RPMI8226 (cell line): ENCODE data around the gene CACHD1.
"Not testable (repeated sequence)": the region's sequence is repeated elsewhere in the genome, so short reads cannot be mapped to it uniquely, and the experiment has no call there.

Source experiments
- DNase-seq: peaks from one replicate; pipeline ENCODE4 v3.0.0-alpha.2; 2015

CACHD1 gene

GRCh38 chr1:64669098-64669675, 199.3 kb downstream of the CACHD1 start:
- DNase-seq = no peak

DNA sequence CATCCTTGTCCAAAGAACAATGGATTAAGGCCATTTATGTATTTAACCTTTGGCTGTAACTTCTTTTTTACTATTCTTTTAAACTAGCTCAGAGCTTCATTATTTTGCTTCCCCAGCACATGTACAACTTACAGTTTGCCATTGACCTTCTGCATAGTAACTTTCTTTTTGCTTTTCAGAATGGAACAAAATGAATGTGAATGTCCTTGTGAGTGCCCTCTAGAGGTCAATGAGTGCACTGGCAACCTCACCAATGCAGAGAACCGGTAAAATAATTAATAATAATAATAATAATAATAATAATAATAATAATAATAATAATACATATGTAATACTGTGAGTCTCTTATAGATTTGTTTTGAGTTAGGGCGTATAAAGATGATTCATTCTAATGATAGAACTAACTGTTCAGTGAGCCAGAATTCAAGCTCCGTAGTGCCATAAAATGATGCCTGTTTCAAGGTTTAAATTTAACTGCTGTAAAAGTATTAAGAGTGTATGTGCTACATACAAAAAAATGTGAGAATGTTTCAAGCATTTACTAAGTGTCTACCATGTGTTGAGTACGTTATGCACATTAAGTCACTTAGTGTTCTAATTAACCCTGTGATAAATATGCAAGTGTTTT, 205.9 kb downstream of the CACHD1 start:
- peak; percentile 26 for DNase-seq

GRCh38 chr1:64676386-64676785, 206.5 kb downstream of the CACHD1 start:
- DNase-seq = no peak

DNA sequence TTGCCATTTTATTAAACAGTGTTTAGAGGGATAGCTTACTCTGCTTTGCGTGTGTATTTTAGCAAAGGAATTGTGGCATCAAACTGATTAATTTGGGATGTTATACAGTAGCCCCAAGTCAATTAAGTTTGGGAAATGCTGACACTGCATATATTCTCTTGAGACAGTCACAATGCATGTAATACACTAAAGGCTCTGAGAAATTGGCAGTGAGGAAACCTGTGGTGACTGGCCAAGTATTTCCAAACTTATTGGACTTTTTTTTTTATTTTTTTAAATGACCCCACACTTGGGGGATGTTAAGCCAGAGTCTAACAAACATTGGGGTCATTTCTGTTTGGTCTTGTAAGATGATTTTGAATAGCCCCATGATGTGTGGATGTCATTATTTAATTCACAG, 207.6 kb downstream of the CACHD1 start:
- DNase-seq = no peak

DNA sequence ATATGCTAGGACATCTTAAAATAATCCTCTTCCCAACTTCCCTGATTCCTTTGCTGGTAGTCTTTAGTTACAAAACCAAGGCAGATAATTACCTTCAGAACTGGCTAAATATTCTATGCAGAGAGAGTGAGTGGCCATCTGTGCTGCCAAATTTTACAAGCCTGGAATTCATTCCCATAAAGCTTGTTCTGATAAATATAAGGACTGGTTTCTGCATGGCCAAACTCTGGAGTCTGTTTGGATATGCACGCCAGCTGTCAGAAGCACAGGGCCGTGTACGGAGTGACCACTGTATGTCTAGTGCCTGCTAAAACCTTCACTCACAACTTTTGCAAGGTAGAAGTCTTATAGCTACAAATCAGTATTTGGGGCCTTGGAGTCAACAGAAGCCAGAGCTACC, 208.4 kb downstream of the CACHD1 start:
- no peak for DNase-seq

GRCh38 chr1:64679177-64679576, 209.2 kb downstream of the CACHD1 start:
- no peak for DNase-seq

GRCh38 chr1:64680599-64680998, 210.7 kb downstream of the CACHD1 start:
- DNase-seq = no peak

- no peak for DNase-seq
Observed at GRCh38 chr1:64681043-64681442, 211.1 kb downstream of the CACHD1 start.

DNA sequence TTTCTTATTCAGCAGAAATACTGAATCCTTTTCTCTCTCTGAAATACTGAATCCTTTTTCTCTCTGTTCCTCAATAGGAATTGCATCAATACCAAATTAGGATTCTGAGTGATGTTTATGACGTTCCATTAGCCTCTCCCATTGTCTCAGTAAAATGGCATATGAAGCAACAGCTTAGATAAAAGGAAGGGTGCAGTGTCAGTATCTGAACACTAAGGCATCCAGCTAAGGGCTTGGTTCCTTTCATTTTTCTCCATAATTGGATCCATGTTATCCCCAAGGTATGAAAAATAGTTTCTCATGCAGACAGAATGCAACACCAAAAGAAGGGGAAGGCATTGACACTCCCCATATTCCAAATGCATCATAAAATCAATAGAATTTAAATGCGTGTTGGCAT, 213.5 kb downstream of the CACHD1 start:
- no peak for DNase-seq

GRCh38 chr1:64685217-64685616, 215.3 kb downstream of the CACHD1 start:
- DNase-seq = no peak

DNA sequence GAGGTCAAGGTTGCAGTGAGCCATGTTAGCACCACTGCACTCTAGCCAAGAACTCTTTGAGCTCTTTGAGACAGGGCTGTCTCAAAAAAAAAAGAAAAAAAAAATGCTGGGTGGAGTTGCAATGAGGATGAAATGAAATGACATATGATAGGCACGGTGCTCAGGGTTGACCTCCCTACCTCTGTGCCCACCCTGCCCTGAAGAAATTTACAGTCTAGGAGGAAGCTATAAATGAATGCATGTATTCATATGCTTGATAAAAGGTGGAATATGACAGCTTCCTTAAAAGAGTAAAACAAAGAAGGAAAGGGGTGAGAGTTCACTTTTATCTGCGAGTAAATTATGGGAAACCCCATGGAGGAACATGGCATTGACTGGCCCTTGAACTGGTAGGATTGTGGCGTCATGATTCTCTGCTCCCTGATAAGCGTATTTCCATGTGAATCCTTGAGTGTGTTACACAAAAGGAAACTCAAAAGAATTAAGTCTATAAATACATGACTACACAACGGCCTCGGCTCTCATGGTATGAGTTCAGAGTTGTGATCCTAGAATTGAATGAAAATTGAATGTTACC, 215.9 kb downstream of the CACHD1 start:
- DNase-seq = no peak

DNA sequence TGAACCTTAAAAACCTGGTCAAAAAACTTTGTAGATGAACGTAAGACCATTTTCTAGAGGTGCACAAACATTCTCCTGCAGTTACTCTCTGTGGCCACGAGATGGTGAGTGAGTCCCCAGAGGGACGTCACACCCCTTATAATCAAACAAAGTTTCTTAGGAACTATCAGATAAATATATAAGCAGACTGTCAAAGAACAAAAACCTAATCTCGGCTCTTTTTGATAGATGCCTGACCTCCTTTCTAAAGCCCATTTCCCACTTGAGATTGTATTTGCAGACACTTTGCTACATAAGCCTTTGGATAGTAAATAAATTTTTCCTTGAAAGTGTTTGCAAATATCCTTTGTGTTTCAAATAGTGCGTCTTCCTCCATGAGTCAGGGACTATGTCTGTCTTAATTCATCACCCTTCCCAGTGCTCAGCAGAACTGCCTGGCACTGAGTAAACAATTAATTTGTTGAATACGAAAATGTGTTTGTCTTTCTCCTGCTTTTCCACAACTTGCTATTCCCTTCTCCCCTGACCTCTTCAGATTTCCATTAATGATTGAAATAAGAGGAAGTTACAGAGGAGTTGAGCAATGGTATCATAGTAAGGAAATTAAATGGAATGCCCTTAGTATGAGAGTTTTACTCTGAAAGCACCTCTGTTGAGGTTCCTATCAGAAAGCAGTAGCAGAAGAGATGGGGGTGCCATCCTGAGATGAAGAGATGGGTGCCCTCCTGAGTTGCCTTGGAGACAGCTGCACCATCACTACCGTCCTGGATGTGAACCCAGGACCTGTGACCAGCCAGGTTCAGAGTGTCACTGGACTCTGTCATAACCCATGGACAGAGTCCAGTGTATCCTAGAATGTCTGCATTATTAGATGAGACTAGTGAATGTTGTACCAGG, 217.1 kb downstream of the CACHD1 start:
- DNase-seq = peak; percentile 51

- DNase-seq = no peak
Observed at GRCh38 chr1:64687725-64688327, 217.9 kb downstream of the CACHD1 start.

DNA sequence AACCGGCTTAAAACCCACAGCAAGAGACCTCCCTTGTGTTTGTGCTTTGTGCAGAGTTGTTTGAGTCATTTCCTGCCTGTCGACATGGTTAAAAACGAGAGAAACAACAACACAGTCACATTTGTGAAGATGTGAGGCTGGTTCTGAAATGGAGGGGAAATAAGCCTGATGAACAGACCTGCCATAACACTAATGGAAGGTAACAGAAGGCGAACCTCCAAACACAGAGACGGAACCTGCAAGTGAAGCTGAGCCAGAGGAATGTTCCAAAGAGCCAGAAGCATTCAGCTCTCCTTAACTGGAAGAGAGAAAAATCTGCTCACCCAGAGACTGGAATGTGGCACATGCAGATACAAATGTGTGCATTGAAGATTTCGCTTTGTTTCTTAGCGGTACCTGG, 221.7 kb downstream of the CACHD1 start:
- DNase-seq = no peak

GRCh38 chr1:64692911-64693310, 223.0 kb downstream of the CACHD1 start:
- DNase-seq = no peak

- no peak for DNase-seq
Observed at GRCh38 chr1:64693406-64693805, 223.5 kb downstream of the CACHD1 start.

- no peak for DNase-seq
Observed at GRCh38 chr1:64696879-64697278, 226.9 kb downstream of the CACHD1 start.

DNA sequence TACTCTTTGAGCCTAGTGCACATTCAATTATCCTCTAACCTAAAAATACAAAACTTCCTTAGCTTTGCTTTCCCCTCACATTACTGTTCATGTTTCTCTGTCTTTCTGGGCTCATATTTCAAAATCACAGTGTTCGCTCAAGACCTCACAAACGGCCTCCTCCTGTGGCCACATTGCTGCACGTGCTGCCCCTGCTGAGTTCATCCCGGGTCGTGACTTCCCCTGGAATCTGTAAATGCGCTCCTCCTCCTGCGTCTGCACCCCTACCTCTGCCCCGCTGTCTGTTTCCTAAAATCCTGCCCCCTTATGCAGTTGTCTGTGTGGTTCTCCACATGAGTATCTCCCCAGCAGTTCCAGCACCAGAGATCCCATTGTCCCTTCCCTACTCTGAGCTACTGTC, 229.4 kb downstream of the CACHD1 start:
- DNase-seq = no peak

GRCh38 chr1:64701071-64701470, 231.1 kb downstream of the CACHD1 start:
- DNase-seq = no peak

DNA sequence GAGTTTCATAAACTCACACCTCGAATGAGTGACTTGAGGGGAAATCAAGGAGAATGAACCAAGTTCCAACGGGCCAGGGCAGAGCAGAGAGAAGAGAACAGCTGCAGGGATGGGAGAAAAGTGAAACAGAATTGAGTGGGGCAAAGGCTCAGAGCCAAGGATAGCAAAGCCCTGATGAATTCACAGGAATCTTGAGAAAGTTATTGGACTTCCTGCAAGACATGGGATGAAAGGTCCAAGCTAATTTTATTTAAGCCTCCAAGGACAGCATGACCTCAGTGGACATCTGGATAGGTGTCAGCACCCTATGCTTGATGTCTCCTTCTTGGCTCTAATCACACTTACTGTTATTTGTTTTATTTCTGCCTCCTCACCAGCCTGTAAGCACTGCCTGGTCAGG, 232.0 kb downstream of the CACHD1 start:
- DNase-seq = no peak

- DNase-seq = not testable (repeated sequence)
Observed at GRCh38 chr1:64702670-64703069, 232.7 kb downstream of the CACHD1 start.

DNA sequence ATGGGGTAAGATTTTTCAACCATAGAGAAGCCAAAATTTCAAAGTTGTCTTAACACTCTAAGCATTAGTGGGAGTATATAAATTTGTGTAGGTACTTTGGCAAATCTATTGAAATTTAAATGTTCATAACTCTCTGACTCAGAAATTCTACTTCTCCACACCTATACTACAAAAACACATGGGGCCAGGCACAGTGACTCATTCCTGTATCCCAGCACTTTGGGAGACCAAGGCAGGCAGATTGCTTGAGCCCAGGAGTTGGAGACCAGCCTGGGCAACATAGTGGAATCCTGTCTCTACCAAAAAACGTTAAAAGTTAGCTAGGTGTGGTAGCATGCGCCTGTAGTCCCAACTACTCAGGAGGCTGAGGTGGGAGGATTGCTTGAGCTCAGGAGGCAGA, 233.7 kb downstream of the CACHD1 start:
- no peak for DNase-seq

- no peak for DNase-seq
Observed at GRCh38 chr1:64705591-64705990, 235.7 kb downstream of the CACHD1 start.
